ENCODE results near the gene AURKB.

The AURKB gene

DNA sequence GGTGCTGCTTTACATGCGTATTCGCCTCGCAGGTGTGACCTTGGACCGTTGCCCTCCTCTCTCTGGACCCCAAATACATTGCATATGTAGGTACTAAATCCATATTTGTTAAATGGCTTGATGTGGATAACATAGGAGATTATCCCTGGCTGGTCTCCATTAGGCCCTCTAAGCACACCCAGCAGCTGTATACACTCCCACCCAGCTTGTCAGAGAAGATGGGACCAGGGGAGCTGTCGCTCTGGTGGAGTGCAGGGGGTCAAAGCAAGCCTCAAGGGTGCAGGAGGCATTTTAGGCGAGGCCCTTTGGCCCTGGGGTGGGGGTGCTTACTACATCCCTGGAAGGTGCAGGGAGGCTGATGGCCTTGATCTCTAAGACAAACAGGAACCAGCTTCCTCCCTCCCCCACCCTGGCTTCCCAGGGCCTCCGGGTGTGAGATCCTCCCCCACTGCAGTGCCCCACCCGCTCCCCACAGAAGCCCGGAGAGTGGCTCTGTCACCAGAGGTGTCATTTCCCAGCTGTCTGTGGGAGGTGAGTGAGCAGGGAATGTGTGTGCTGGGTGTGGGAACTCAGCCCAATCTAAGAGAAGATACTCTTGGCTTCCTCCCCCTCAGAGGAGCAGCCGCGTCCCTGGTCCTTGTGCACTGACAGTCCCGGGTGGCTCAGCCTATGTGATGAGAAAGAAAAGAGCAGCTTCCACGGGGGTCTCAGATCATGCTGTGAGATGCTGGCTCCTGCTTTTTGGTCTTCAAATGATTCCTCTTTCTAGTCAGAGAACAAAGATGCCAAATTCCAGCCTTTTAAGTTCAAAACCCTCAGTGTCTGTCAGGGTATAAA lies 46.2 kb downstream of the AURKB start:
- Mint-ChIP-seq H3K36me3 (ENCODE audit: low read depth) (peaks cover 28% of the 10 kb centered on the region), H3K9me3 (no peaks in the 10 kb centered on the region), H3K27me3 (no peaks in the 10 kb centered on the region), H3K27ac (peak overlapping the region; percentile 98), H3K4me1 (ENCODE audit: low read depth) (peaks cover 53% of the 10 kb centered on the region), H3K4me3 (peak overlapping the region; percentile 82)
- peak; percentile 82 for DNase-seq

GRCh38 chr17:8162997-8163977 lies 47.1 kb downstream of the AURKB start:
- Mint-ChIP-seq H3K4me3 (peak overlapping the region; percentile 87), H3K27ac (peak overlapping the region; percentile 98), H3K27me3 (no peaks in the 10 kb centered on the region), H3K36me3 (ENCODE audit: low read depth) (peaks cover 36% of the 10 kb centered on the region), H3K9me3 (no peaks in the 10 kb centered on the region), H3K4me1 (ENCODE audit: low read depth) (peaks cover 60% of the 10 kb centered on the region)
- peak; percentile 69 for DNase-seq

DNA sequence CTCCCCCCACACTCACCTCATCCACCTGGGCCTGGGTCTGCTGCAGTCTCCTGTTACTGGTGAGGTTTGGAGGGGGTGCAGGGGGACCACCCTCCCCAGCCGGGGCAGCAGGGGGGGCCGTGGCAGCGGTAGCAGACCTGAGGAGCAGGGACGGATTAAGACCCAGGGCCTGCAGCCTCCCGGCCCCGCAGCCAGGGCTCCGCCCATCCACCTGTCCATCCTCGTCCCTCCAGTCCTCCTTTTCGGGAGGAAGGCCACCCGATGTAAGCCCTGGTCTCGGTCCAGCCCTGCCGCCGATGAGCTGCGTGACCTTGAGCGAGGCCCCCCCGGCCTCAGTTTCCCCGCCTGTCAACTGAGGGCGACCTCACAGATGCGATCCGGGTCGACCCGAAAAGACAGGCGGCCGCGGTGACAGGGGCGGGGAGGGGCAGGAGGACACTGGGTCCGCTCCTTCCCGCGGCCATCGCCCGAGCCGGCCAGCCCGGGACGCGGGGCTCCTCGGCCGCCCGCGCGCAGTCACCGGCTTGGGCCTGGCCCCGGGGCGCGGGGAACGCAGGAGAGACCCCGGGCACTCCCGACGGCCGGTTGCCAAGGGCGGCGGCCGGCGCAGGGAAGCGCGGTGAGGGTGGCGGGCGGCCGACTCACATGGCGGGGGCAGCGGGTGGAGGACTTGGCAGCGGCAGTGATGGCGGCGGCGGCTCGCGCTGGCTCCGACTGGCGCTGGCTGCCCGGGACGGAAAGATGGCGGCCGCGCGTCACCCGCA lies 48.0 kb downstream of the AURKB start, which contains the start of gene VAMP2:
Gene VAMP2 (minus strand): TSS at position 716 of the 764 bp plus-strand sequence. CDS start 69 bp downstream, at position 647.
- H3K4me3 Mint-ChIP-seq, result peak within 1 kb of the TSS; percentile 87
- H3K4me1 Mint-ChIP-seq (ENCODE audit: low read depth), result peaks cover 61% of the 10 kb centered on the region
- DNase-seq, result peak; percentile 88
- H3K9me3 Mint-ChIP-seq, result no peaks in the 10 kb centered on the region
- H3K27ac Mint-ChIP-seq, result peak within 1 kb of the TSS; percentile 98
- H3K27me3 Mint-ChIP-seq, result no peaks in the 10 kb centered on the region
- H3K36me3 Mint-ChIP-seq (ENCODE audit: low read depth), result peaks cover 40% of the 10 kb centered on the region

- DNase-seq, result peak; percentile 42
- Mint-ChIP-seq H3K9me3 (no peaks in the 10 kb centered on the region), H3K27ac (peak overlapping the region; percentile 95), H3K27me3 (no peaks in the 10 kb centered on the region), H3K4me3 (peak overlapping the region; percentile 87), H3K4me1 (ENCODE audit: low read depth) (peaks cover 59% of the 10 kb centered on the region), H3K36me3 (ENCODE audit: low read depth) (peaks cover 40% of the 10 kb centered on the region)
These were observed 48.8 kb downstream of the AURKB start for GRCh38 chr17:8161289-8162232.

GRCh38 chr17:8160741-8161221 lies 49.6 kb downstream of the AURKB start:
- no peaks in the 10 kb centered on the region for H3K9me3 Mint-ChIP-seq
- no peaks in the 10 kb centered on the region for H3K27me3 Mint-ChIP-seq
- DNase-seq, result no peak
- peaks cover 57% of the 10 kb centered on the region for H3K4me1 Mint-ChIP-seq (ENCODE audit: low read depth)
- peak overlapping the region; percentile 95 for H3K27ac Mint-ChIP-seq
- peak overlapping the region; percentile 87 for H3K4me3 Mint-ChIP-seq
- peaks cover 40% of the 10 kb centered on the region for H3K36me3 Mint-ChIP-seq (ENCODE audit: low read depth)

DNA sequence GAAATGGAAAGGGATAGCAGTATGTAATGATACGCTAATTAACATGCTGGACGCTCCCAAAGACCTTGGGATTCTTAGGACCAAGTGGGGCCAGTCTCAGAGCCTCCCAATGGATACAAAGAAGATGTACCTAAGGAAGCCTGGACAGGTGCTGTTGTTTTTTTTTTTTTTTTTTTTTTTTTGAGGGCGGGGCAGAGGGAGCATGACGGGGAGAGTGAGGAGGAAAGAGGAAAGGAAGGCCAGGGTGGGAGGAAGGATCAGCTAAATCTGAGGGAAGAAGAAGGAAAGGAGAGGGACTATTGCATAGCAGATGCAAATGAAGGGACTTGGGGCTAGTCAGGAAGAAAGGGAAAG lies 50.2 kb downstream of the AURKB start:
- Mint-ChIP-seq H3K27me3 (no peaks in the 10 kb centered on the region), H3K4me3 (peak overlapping the region; percentile 40), H3K4me1 (ENCODE audit: low read depth) (peaks cover 57% of the 10 kb centered on the region), H3K9me3 (no peaks in the 10 kb centered on the region), H3K36me3 (ENCODE audit: low read depth) (peaks cover 40% of the 10 kb centered on the region), H3K27ac (peak overlapping the region; percentile 92)
- no peak for DNase-seq

GRCh38 chr17:8159459-8160223 lies 50.7 kb downstream of the AURKB start:
- Mint-ChIP-seq H3K4me3 (peak overlapping the region; percentile 40), H3K36me3 (ENCODE audit: low read depth) (peaks cover 40% of the 10 kb centered on the region), H3K27ac (peak overlapping the region; percentile 92), H3K4me1 (ENCODE audit: low read depth) (peaks cover 51% of the 10 kb centered on the region), H3K27me3 (no peaks in the 10 kb centered on the region), H3K9me3 (no peaks in the 10 kb centered on the region)
- no peak for DNase-seq

GRCh38 chr17:8159032-8159400 lies 51.4 kb downstream of the AURKB start:
- Mint-ChIP-seq H3K4me3 (peak overlapping the region; percentile 37), H3K9me3 (no peaks in the 10 kb centered on the region), H3K27ac (peak overlapping the region; percentile 92), H3K27me3 (no peaks in the 10 kb centered on the region), H3K36me3 (ENCODE audit: low read depth) (peaks cover 40% of the 10 kb centered on the region), H3K4me1 (ENCODE audit: low read depth) (peaks cover 45% of the 10 kb centered on the region)
- no peak for DNase-seq

- H3K4me3 Mint-ChIP-seq, result peak overlapping the region; percentile 37
- H3K27ac Mint-ChIP-seq, result peak overlapping the region; percentile 91
- H3K36me3 Mint-ChIP-seq (ENCODE audit: low read depth), result peaks cover 40% of the 10 kb centered on the region
- no peaks in the 10 kb centered on the region for H3K9me3 Mint-ChIP-seq
- H3K4me1 Mint-ChIP-seq (ENCODE audit: low read depth), result peaks cover 42% of the 10 kb centered on the region
- peak; percentile 88 for DNase-seq
- no peaks in the 10 kb centered on the region for H3K27me3 Mint-ChIP-seq
These were observed 51.9 kb downstream of the AURKB start for GRCh38 chr17:8158267-8159031.

GRCh38 chr17:8156246-8156992 lies 54.0 kb downstream of the AURKB start:
- peaks cover 40% of the 10 kb centered on the region for H3K36me3 Mint-ChIP-seq (ENCODE audit: low read depth)
- H3K4me1 Mint-ChIP-seq (ENCODE audit: low read depth), result peaks cover 51% of the 10 kb centered on the region

DNA sequence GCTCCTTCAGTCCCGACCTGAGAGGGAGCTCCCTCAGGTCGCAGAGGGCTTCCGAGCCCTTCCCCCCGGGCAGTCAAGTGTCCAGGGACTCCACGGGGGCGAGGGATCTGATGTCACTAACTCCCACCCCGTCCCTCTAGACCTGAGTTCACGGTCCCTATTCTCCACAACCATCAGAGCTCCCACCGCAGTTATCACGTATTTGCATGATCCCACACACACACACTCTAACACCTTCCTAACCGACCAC lies 54.5 kb downstream of the AURKB start:
- peaks cover 37% of the 10 kb centered on the region for H3K36me3 Mint-ChIP-seq (ENCODE audit: low read depth)
- H3K27me3 Mint-ChIP-seq, result no peaks in the 10 kb centered on the region
- no peak for DNase-seq
- H3K9me3 Mint-ChIP-seq, result no peaks in the 10 kb centered on the region
- no peak overlapping the region for H3K27ac Mint-ChIP-seq
- H3K4me3 Mint-ChIP-seq, result no peak overlapping the region
- peaks cover 49% of the 10 kb centered on the region for H3K4me1 Mint-ChIP-seq (ENCODE audit: low read depth)

More at GRCh38 chr17:8156246-8156992, 54.0 kb downstream of the AURKB start:
- Mint-ChIP-seq H3K4me3 (no peak overlapping the region), H3K27me3 (no peaks in the 10 kb centered on the region), H3K27ac (no peak overlapping the region), H3K9me3 (no peaks in the 10 kb centered on the region)
- DNase-seq, result peak; percentile 99
